Prostate gland (tissue), 2 donors: ENCODE data around the gene THAP12. TPM values are rescaled to one million over a fixed set of nuclear protein-coding genes. Genes with fewer than 3 reads are reported as not detected.

ENCODE experiments used
- DNase-seq: peaks from one replicate; pipeline ENCODE4 v3.0.0-alpha.2; 2019; ENCODE audit warnings: low spot score
- H3K27ac ChIP-seq, 2 donors: fragments of 200-600 bp; sonication (generic); 2 replicates each; pipeline ENCODE4 v1.5.1; 2017 to 2019
- H3K27me3 ChIP-seq: fragments of 200-600 bp; sonication (generic); replicated peaks from 2 replicates; pipeline ENCODE4 v1.5.1; 2019; ENCODE audit not compliant: insufficient read depth
- H3K36me3 ChIP-seq, 2 donors: fragments of 200-600 bp; sonication (generic); 1 replicate in 1 of 2; 2 replicates in 1 of 2; pipeline versions ENCODE4 v1.5.1 to v1.8.1; 2017 to 2019
- H3K4me1 ChIP-seq: fragments of 200-600 bp; sonication (generic); replicated peaks from 2 replicates; pipeline ENCODE4 v1.5.1; 2019
- H3K4me3 ChIP-seq, 2 donors: fragments of 200-600 bp; sonication (generic); 2 replicates each; pipeline ENCODE4 v1.5.1; 2017 to 2019
- H3K9me3 ChIP-seq: fragments of 200-600 bp; sonication (generic); 2 replicates; pipeline ENCODE4 v1.5.1; 2017
- POLR2A ChIP-seq: fragments of 450-650 bp; IDR thresholded peaks from one replicate; pipeline ENCODE4 v1.6.1; 2016; ENCODE audit warnings: antibody characterized with exemption, mild to moderate bottlenecking
- POLR2AphosphoS5 ChIP-seq: sonication (generic); formaldehyde crosslinking; IDR thresholded peaks from one replicate; pipeline ENCODE4 v1.6.1; 2017; ENCODE audit warnings: antibody characterized with exemption
- WGBS: methylation state at CpG from one replicate; pipeline ENCODE4 v1.1.5; 2018; 5-methylcytosine and 5-hydroxymethylcytosine counted together
- intact Hi-C: fragments of 100-400 bp; cut with DNase I; formaldehyde crosslinking; loops from one replicate; pipeline ENCODE4 v1.14.2; 2022
- small RNA-seq, 2 donors: library from RNA; depleted of rRNA; stranded (forward); fragments of <200 nt; gene quantifications; one replicate each; pipeline ENCODE3, GENCODE V24; 2016
- total RNA-seq, 2 donors: library from RNA; depleted of rRNA; stranded (reverse); fragments of >200 nt; gene quantifications; one replicate each; pipeline ENCODE4 v1.1.0, GENCODE V29; 2016
- TF ChIP-seq, protein P1 (sequence below), 4 experiments: fragments of 200-600 bp in 2 of 4; fragments of 450-650 bp in 2 of 4; sonication (generic) in 2 of 4; IDR thresholded peaks; 1 replicate in 3 of 4; 2 replicates in 1 of 4; pipeline ENCODE4 v1.5.1; 2016 to 2019; ENCODE audit warnings: antibody characterized with exemption in 4 of 4, mild to moderate bottlenecking in 2 of 4, moderate library complexity in 2 of 4

Gene THAP12
- total RNA-seq, 2 donors from 2014 or later, result 26.6 to 31.9 TPM

DNA sequence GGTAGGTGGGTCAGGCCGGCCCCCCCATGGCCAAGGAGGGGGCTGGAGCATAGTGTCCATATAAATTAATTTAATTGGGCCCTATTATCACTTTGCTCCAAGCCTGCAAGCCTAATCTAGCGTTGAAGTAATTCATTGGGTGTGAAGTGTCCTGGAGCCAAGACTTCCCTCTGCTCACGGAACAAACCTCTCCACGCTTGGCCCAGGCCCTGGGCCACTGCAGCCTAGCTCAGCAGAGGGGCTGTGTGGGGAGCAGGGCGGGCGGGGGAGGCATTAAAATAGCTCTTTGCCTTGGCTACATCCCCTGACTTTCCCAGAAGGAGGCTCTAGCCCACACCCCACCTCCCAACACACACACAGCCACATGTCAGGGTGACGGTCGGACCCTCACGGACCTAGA lies 73.5 kb downstream of the THAP12 start:
- no peak overlapping the region for H3K4me3 ChIP-seq
- intact Hi-C loops, result no loop called here
- no peaks in the 10 kb centered on the region for H3K4me1 ChIP-seq
- H3K36me3 ChIP-seq, result no peaks in the 10 kb centered on the region
- H3K9me3 ChIP-seq, result no peaks in the 10 kb centered on the region
- H3K27ac ChIP-seq, result no peak overlapping the region
- WGBS, result 69% methylated on average over 9 of the region's 9 CpGs
- H3K27me3 ChIP-seq, result no peaks in the 10 kb centered on the region
- TF ChIP-seq POLR2AphosphoS5, result no peak
- TF ChIP-seq POLR2A, result no peak
- TF ChIP-seq, protein P1, sequence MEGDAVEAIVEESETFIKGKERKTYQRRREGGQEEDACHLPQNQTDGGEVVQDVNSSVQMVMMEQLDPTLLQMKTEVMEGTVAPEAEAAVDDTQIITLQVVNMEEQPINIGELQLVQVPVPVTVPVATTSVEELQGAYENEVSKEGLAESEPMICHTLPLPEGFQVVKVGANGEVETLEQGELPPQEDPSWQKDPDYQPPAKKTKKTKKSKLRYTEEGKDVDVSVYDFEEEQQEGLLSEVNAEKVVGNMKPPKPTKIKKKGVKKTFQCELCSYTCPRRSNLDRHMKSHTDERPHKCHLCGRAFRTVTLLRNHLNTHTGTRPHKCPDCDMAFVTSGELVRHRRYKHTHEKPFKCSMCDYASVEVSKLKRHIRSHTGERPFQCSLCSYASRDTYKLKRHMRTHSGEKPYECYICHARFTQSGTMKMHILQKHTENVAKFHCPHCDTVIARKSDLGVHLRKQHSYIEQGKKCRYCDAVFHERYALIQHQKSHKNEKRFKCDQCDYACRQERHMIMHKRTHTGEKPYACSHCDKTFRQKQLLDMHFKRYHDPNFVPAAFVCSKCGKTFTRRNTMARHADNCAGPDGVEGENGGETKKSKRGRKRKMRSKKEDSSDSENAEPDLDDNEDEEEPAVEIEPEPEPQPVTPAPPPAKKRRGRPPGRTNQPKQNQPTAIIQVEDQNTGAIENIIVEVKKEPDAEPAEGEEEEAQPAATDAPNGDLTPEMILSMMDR (IDR thresholded peaks at IDR 0.05), result no peak
- no peak for DNase-seq

DNA sequence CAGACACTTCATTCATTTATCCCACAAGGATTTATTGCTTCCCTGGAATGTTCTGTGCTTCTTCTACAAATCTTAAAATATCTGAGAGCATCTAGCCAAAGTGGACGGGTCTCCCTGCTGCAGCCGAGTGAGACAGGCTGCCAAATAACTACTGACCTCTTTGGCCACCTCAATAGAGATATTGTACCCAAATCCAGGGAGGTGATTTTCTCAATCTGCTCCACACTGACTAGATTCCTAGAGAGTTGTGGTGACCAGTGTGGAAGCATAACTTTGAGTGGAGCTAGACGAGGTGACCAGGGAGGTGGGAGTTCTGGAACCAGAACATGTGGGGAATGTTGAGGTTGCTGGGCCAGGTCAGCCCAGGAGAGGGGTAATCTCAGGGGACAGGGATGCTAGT lies 77.5 kb downstream of the THAP12 start:
- Histone ChIP-seq H3K9me3 (no peaks in the 10 kb centered on the region), H3K4me3 (no peak overlapping the region), H3K27ac (no peak overlapping the region), H3K27me3 (no peaks in the 10 kb centered on the region), H3K4me1 (no peaks in the 10 kb centered on the region), H3K36me3 (no peaks in the 10 kb centered on the region)
- TF ChIP-seq, protein P1 (IDR thresholded peaks at IDR 0.05), result no peak
- TF ChIP-seq POLR2AphosphoS5, result no peak
- no peak for TF ChIP-seq POLR2A
- WGBS, result 40% methylated on average over 3 of the region's 3 CpGs
- no peak for DNase-seq
- intact Hi-C loops, result no loop called here

DNA sequence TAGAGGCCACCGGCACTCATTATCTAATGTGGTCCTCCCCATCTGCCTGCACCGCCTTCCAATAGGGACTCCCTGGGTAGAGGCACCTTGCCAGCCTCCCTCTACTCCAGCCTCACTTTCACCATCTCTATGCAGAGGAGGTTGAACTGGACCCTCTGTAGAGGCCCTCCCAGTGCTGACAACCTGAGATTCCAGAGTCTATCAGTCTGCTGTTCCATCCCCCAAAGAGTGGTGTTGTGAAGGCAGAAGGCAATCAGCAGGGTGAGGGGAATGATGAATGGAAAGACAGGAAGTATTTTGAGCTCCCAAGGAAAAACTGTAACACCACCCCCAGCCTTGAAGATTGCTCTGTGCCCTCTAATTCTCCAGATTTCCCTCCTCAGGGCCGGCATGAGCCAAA lies 77.9 kb downstream of the THAP12 start:
- WGBS, result 74% methylated on average over 3 of the region's 3 CpGs
- Histone ChIP-seq H3K9me3 (no peaks in the 10 kb centered on the region), H3K4me1 (no peaks in the 10 kb centered on the region), H3K27me3 (no peaks in the 10 kb centered on the region), H3K4me3 (no peak overlapping the region), H3K36me3 (no peaks in the 10 kb centered on the region), H3K27ac (no peak overlapping the region)
- intact Hi-C loops, result no loop called here
- DNase-seq, result no peak
- TF ChIP-seq, protein P1 (IDR thresholded peaks at IDR 0.05), result no peak
- TF ChIP-seq POLR2A (no peak), POLR2AphosphoS5 (no peak)

Small RNA genes lying within 50 kb of the gene (small RNA-seq; reads per million reads assigned to genes)
- 0 reads per million in 2 donors for gene RF00019

Other genes with a start within 250 kb of the THAP12 start
- gene WNT11, start 174.6 kb downstream of the THAP12 start, total RNA-seq, result 1 to 10 TPM; 4.1 to 9.3 TPM
- gene GVQW3, start 191 bp upstream of the THAP12 start, total RNA-seq, result 1 to 10 TPM; 1.1 to 2.5 TPM
- gene EMSY, start 63.9 kb upstream of the THAP12 start, total RNA-seq, result 10 to 100 TPM; 24.3 to 39.4 TPM